Motor neuron (in vitro differentiated cells): ENCODE measurements around the gene SLC6A9. TPM values are rescaled to one million over a fixed set of nuclear protein-coding genes. Genes with fewer than 3 reads are reported as not detected.

Experiments
- ATAC-seq, 8 experiments: fragments of 200-7000 bp; cut with Tn5 transposase; replicated peaks in 6 of 8; 2 replicates each; pipeline ENCODE4 v1.8.0; 2021; ENCODE audit warnings: mild to moderate bottlenecking in 8 of 8, moderate library complexity in 8 of 8
- H3K27ac ChIP-seq, 2 donors: fragments of 250-450 bp; sonication (Bioruptor Pico); 2 replicates each; pipeline ENCODE4 v1.9.0; 2021; ENCODE audit warnings: antibody characterized with exemption in 2 of 2, mild to moderate bottlenecking in 2 of 2, moderate library complexity in 1 of 2
- H3K4me1 ChIP-seq, 2 donors: fragments of 250-450 bp; sonication (Bioruptor Pico); replicated peaks in 1 of 2; 2 replicates each; pipeline ENCODE4 v1.6.1; 2021; ENCODE audit warnings: antibody characterized with exemption in 2 of 2, mild to moderate bottlenecking in 2 of 2, moderate library complexity in 1 of 2
- H3K4me3 ChIP-seq, 5 donors: fragments of 250-450 bp; sonication (Bioruptor Pico); 2 replicates each; pipeline ENCODE4 v1.9.0; 2021; ENCODE audit warnings: antibody characterized with exemption in 5 of 5, mild to moderate bottlenecking in 5 of 5, moderate library complexity in 4 of 5
- WGBS, 10 experiments: fragments of 450-650 bp; shearing (Covaris generic); methylation state at CpG; one replicate each; pipeline ENCODE4 v1.0.0; 2022; 5-methylcytosine and 5-hydroxymethylcytosine counted together
- in situ Hi-C, 9 experiments: fragments of 400-800 bp; cut with MboI; loops; one replicate each; pipeline ENCODE4 v1.15.0; 2021; ENCODE audit warnings: low sequenced_read_pairs in 9 of 9, low pct_unique_long_range_greater_than_20kb in 2 of 9; ENCODE audit not compliant: unreplicated experiment in 9 of 9
- total RNA-seq, 8 experiments: library from RNA; unstranded; fragments of 300-600 nt; gene quantifications; 2 replicates each; pipeline versions ENCODE4 v1.2.3 to v1.2.4, GENCODE V29; 2022

The SLC6A9 gene
- total RNA-seq, 8 experiments from 2014 or later, result 5.2 to 31.6 (median 14.1) TPM

- no peak for ATAC-seq
Observed at GRCh38 chr1:43968348-43968948, 62.8 kb downstream of the SLC6A9 start.

GRCh38 chr1:43965316-43965715 lies 65.9 kb downstream of the SLC6A9 start:
- in situ Hi-C loops, result no loop called here
- H3K27ac ChIP-seq, result no peak overlapping the region

More at GRCh38 chr1:43968348-43968948, 62.8 kb downstream of the SLC6A9 start:
- H3K4me3 ChIP-seq, result no peak overlapping the region
- no peak overlapping the region for H3K27ac ChIP-seq
- WGBS, 10 experiments, result 72 to 100% (median 93%) methylated on average over 1 to 5 of the region's 6 CpGs; no CpG with 5 or more reads in 4 of the 10 experiments
- peaks cover 4 to 9% of the 10 kb centered on the region in 2 donors for H3K4me1 ChIP-seq
- in situ Hi-C loops, result no loop called here

GRCh38 chr1:43963890-43964289 lies 67.4 kb downstream of the SLC6A9 start:
- Histone ChIP-seq H3K4me3 (no peak overlapping the region), H3K4me1 (no peaks in the 10 kb centered on the region), H3K27ac (no peak overlapping the region)
- in situ Hi-C loops, result no loop called here
- 79 to 100% (median 93%) methylated on average over 1 to 5 of the region's 5 CpGs; no CpG with 5 or more reads in 1 of the 10 experiments for WGBS, 10 experiments
- no peak for ATAC-seq

More at GRCh38 chr1:43965316-43965715, 65.9 kb downstream of the SLC6A9 start:
- 70 to 100% (median 92%) methylated on average over 1 to 2 of the region's 3 CpGs; no CpG with 5 or more reads in 5 of the 10 experiments for WGBS, 10 experiments
- ATAC-seq, result no peak
- peaks cover 0 to 2% of the 10 kb centered on the region in 2 donors for H3K4me1 ChIP-seq
- H3K4me3 ChIP-seq, result no peak overlapping the region

- in situ Hi-C loops, result no loop called here
- H3K4me3 ChIP-seq, result no peak overlapping the region
- no peak overlapping the region for H3K27ac ChIP-seq
- peaks cover 0 to 2% of the 10 kb centered on the region in 2 donors for H3K4me1 ChIP-seq
- ATAC-seq, result no peak
- 73 to 100% (median 90%) methylated on average over 2 to 3 of the region's 3 CpGs; no CpG with 5 or more reads in 5 of the 10 experiments for WGBS, 10 experiments
Observed at GRCh38 chr1:43963006-43963405, 68.3 kb downstream of the SLC6A9 start.

- Histone ChIP-seq H3K4me1 (peaks cover 0 to 2% of the 10 kb centered on the region in 2 donors), H3K4me3 (no peak overlapping the region), H3K27ac (no peak overlapping the region)
- ATAC-seq, result no peak
- WGBS, 10 experiments, result 42 to 92% (median 82%) methylated on average over 1 to 2 of the region's 2 CpGs; no CpG with 5 or more reads in 2 of the 10 experiments
- in situ Hi-C loops, result no loop called here
Observed at GRCh38 chr1:43962324-43962723, 68.9 kb downstream of the SLC6A9 start.

- no peak for ATAC-seq
- Histone ChIP-seq H3K4me1 (peaks cover 0 to 2% of the 10 kb centered on the region in 2 donors), H3K27ac (no peak overlapping the region), H3K4me3 (no peak overlapping the region)
- WGBS, 10 experiments, result 60 to 100% (median 95%) methylated on average over 1 to 3 of the region's 3 CpGs; no CpG with 5 or more reads in 3 of the 10 experiments
- in situ Hi-C loops, result no loop called here
Observed at GRCh38 chr1:43961692-43962091, 69.6 kb downstream of the SLC6A9 start.

- peaks cover 0 to 2% of the 10 kb centered on the region in 2 donors for H3K4me1 ChIP-seq
- WGBS, 10 experiments, result 83 to 100% (median 88%) methylated on average over 1 to 5 of the region's 8 CpGs; no CpG with 5 or more reads in 7 of the 10 experiments
- ATAC-seq, result no peak
- in situ Hi-C loops, result no loop called here
- no peak overlapping the region for H3K4me3 ChIP-seq
- H3K27ac ChIP-seq, result no peak overlapping the region
Observed at GRCh38 chr1:43960798-43961197, 70.5 kb downstream of the SLC6A9 start.

GRCh38 chr1:43958351-43959255 lies 72.7 kb downstream of the SLC6A9 start:
- peak in 3 of 8 experiments; percentile 49 to 83 (median 62) for ATAC-seq
- Histone ChIP-seq H3K4me1 (peaks cover 9 to 15% of the 10 kb centered on the region in 2 donors), H3K4me3 (no peak overlapping the region), H3K27ac (peak overlapping the region in 1 of 2 donors; percentile 23)
- in situ Hi-C loops, result no loop called here
- whole genome bisulfite sequencing, 10 experiments, result 75 to 100% (median 92%) methylated on average over 1 to 7 of the region's 9 CpGs; no CpG with 5 or more reads in 1 of the 10 experiments

GRCh38 chr1:43957407-43958040 lies 73.7 kb downstream of the SLC6A9 start:
- Histone ChIP-seq H3K4me1 (peaks cover 20 to 22% of the 10 kb centered on the region in 2 donors), H3K27ac (no peak overlapping the region), H3K4me3 (no peak overlapping the region)
- 67 to 100% (median 90%) methylated on average over 1 to 6 of the region's 7 CpGs; no CpG with 5 or more reads in 4 of the 10 experiments for WGBS, 10 experiments
- peak in 1 of 8 experiments; percentile 40 for ATAC-seq
- in situ Hi-C loops, result no loop called here

GRCh38 chr1:43956234-43956633 lies 75.0 kb downstream of the SLC6A9 start:
- WGBS, 10 experiments, result 93 to 100% (median 98%) methylated on average over 1 to 8 of the region's 8 CpGs; no CpG with 5 or more reads in 4 of the 10 experiments
- no peak for ATAC-seq
- in situ Hi-C loops, result no loop called here
- no peak overlapping the region for H3K27ac ChIP-seq
- H3K4me1 ChIP-seq, result peaks cover 20 to 27% of the 10 kb centered on the region in 2 donors
- H3K4me3 ChIP-seq, result no peak overlapping the region

GRCh38 chr1:43954036-43954435 lies 77.2 kb downstream of the SLC6A9 start:
- Histone ChIP-seq H3K27ac (peak overlapping the region in 1 of 2 donors; percentile 59), H3K4me1 (peaks cover 20 to 27% of the 10 kb centered on the region in 2 donors), H3K4me3 (no peak overlapping the region)
- ATAC-seq, result no peak
- WGBS, 10 experiments, result 87 to 100% (median 95%) methylated on average over 1 to 3 of the region's 5 CpGs; no CpG with 5 or more reads in 4 of the 10 experiments
- in situ Hi-C loops, result no loop called here

- peak overlapping the region; percentile 53 to 59 for H3K27ac ChIP-seq
- no peak for ATAC-seq
- in situ Hi-C loops, result no loop called here
- peaks cover 21 to 29% of the 10 kb centered on the region in 2 donors for H3K4me1 ChIP-seq
- peak overlapping the region; percentile 4 to 13 (median 6) for H3K4me3 ChIP-seq
- 40 to 100% (median 76%) methylated on average over 1 to 3 of the region's 3 CpGs; no CpG with 5 or more reads in 4 of the 10 experiments for WGBS, 10 experiments
Observed at GRCh38 chr1:43953361-43953760, 77.9 kb downstream of the SLC6A9 start.
